BE2C (cell line): ENCODE data around the gene TCIRG1.

Source experiments
- DNase-seq: peaks from one replicate; pipeline ENCODE4 v3.0.0-alpha.2; 2020
- H3K27me3 ChIP-seq: fragments of 250-450 bp; sonication (Bioruptor Pico); 2 replicates; pipeline ENCODE4 v1.5.1; 2020; ENCODE audit warnings: mild to moderate bottlenecking
- H3K36me3 ChIP-seq: fragments of 250-450 bp; sonication (Bioruptor Pico); 2 replicates; pipeline ENCODE4 v1.5.1; 2020; ENCODE audit warnings: mild to moderate bottlenecking
- H3K4me1 ChIP-seq: fragments of 250-450 bp; sonication (Bioruptor Pico); 2 replicates; pipeline ENCODE4 v1.5.1; 2020
- H3K4me3 ChIP-seq: 2 replicates; pipeline ENCODE4 v1.5.1; 2011; ENCODE audit warnings: low read depth, low read length
- H3K9me3 ChIP-seq: fragments of 250-450 bp; sonication (Bioruptor Pico); 2 replicates; pipeline ENCODE4 v1.5.1; 2020
- CTCF ChIP-seq: IDR thresholded peaks from 2 replicates; pipeline ENCODE4 v1.5.1; 2012; ENCODE audit warnings: mild to moderate bottlenecking, low read depth, low read length

Gene TCIRG1

GRCh38 chr11:68080860-68081259 is 42.0 kb downstream of the TCIRG1 start:
- no peak for DNase-seq

GRCh38 chr11:68081691-68082090 is 42.9 kb downstream of the TCIRG1 start:
- no peak for TF ChIP-seq CTCF
- H3K27me3 ChIP-seq, result no peaks in the 10 kb centered on the region

More at GRCh38 chr11:68080860-68081259, 42.0 kb downstream of the TCIRG1 start:
- Histone ChIP-seq H3K9me3 (no peaks in the 10 kb centered on the region), H3K4me3 (no peak overlapping the region), H3K4me1 (no peaks in the 10 kb centered on the region), H3K36me3 (peaks cover 12% of the 10 kb centered on the region), H3K27me3 (no peaks in the 10 kb centered on the region)
- no peak for TF ChIP-seq CTCF

GRCh38 chr11:68082481-68082880 is 43.7 kb downstream of the TCIRG1 start:
- H3K36me3 ChIP-seq, result peaks cover 12% of the 10 kb centered on the region
- no peaks in the 10 kb centered on the region for H3K27me3 ChIP-seq
- no peak for DNase-seq
- no peaks in the 10 kb centered on the region for H3K9me3 ChIP-seq
- TF ChIP-seq CTCF, result no peak
- no peak overlapping the region for H3K4me3 ChIP-seq
- H3K4me1 ChIP-seq, result no peaks in the 10 kb centered on the region

More at GRCh38 chr11:68081691-68082090, 42.9 kb downstream of the TCIRG1 start:
- Histone ChIP-seq H3K4me1 (no peaks in the 10 kb centered on the region), H3K4me3 (no peak overlapping the region), H3K36me3 (peaks cover 12% of the 10 kb centered on the region), H3K9me3 (no peaks in the 10 kb centered on the region)
- no peak for DNase-seq

- Histone ChIP-seq H3K4me3 (no peak overlapping the region), H3K36me3 (peaks cover 12% of the 10 kb centered on the region), H3K9me3 (no peaks in the 10 kb centered on the region), H3K27me3 (no peaks in the 10 kb centered on the region), H3K4me1 (no peaks in the 10 kb centered on the region)
- no peak for TF ChIP-seq CTCF
- no peak for DNase-seq
These were observed 44.7 kb downstream of the TCIRG1 start for GRCh38 chr11:68083517-68083916.

- Histone ChIP-seq H3K36me3 (peaks cover 9% of the 10 kb centered on the region), H3K27me3 (no peaks in the 10 kb centered on the region), H3K4me1 (no peaks in the 10 kb centered on the region), H3K4me3 (no peak overlapping the region), H3K9me3 (no peaks in the 10 kb centered on the region)
- DNase-seq, result no peak
- TF ChIP-seq CTCF, result no peak
These were observed 50.9 kb downstream of the TCIRG1 start for GRCh38 chr11:68089679-68090078.

GRCh38 chr11:68090287-68090686 is 51.5 kb downstream of the TCIRG1 start:
- Histone ChIP-seq H3K4me3 (no peak overlapping the region), H3K4me1 (no peaks in the 10 kb centered on the region), H3K9me3 (no peaks in the 10 kb centered on the region), H3K27me3 (no peaks in the 10 kb centered on the region), H3K36me3 (peaks cover 10% of the 10 kb centered on the region)
- no peak for DNase-seq
- no peak for TF ChIP-seq CTCF
